Liver (tissue), 3 donors: ENCODE measurements around the gene EPC2.
"Not testable (repeated sequence)": the region's sequence is repeated elsewhere in the genome, so short reads cannot be mapped to it uniquely, and the experiment has no call there.

Experiments
- GABPA ChIP-seq, 2 donors: IDR thresholded peaks in 1 of 2; conservative IDR thresholded peaks in 1 of 2; 2 replicates each; pipeline ENCODE4 v1.6.1; 2016; ENCODE audit warnings: antibody characterized with exemption in 2 of 2, mild to moderate bottlenecking in 1 of 2, moderate library complexity in 1 of 2
- HNF4A ChIP-seq, 2 donors: conservative IDR thresholded peaks; 2 replicates each; pipeline ENCODE4 v1.6.1; 2016; ENCODE audit warnings: antibody characterized with exemption in 2 of 2, mild to moderate bottlenecking in 2 of 2
- JUND ChIP-seq, 2 donors: IDR thresholded peaks; 2 replicates each; pipeline ENCODE4 v1.6.1; 2016; ENCODE audit warnings: antibody characterized with exemption in 2 of 2
- SP1 ChIP-seq: IDR thresholded peaks from 2 replicates; pipeline ENCODE4 v1.6.1; 2018; ENCODE audit warnings: antibody characterized with exemption, mild to moderate bottlenecking
- TAF1 ChIP-seq: conservative IDR thresholded peaks from 2 replicates; pipeline ENCODE4 v1.6.1; 2016; ENCODE audit warnings: antibody characterized with exemption, mild to moderate bottlenecking
- YY1 ChIP-seq: IDR thresholded peaks from 2 replicates; pipeline ENCODE4 v1.6.1; 2016; ENCODE audit warnings: antibody characterized with exemption, mild to moderate bottlenecking
- TF ChIP-seq, protein P1 (sequence below): fragments of 150-350 bp; IDR thresholded peaks from 2 replicates; pipeline ENCODE4 v1.5.1; 2017; ENCODE audit warnings: improper control_type of control experiment, low read depth, low read length; ENCODE audit not compliant: missing input control
- TF ChIP-seq, protein P2 (sequence below): IDR thresholded peaks from 2 replicates; pipeline ENCODE4 v1.6.1; 2016; ENCODE audit warnings: antibody characterized with exemption
- TF ChIP-seq, protein P3 (sequence below): IDR thresholded peaks from 2 replicates; pipeline ENCODE4 v1.6.1; 2016; ENCODE audit warnings: antibody characterized with exemption, mild to moderate bottlenecking
- TF ChIP-seq, protein P4 (sequence below): IDR thresholded peaks from 2 replicates; pipeline ENCODE4 v1.6.1; 2016; ENCODE audit warnings: antibody characterized with exemption
- donor health status: healthy.
- donor health status: healthy.

DNA sequence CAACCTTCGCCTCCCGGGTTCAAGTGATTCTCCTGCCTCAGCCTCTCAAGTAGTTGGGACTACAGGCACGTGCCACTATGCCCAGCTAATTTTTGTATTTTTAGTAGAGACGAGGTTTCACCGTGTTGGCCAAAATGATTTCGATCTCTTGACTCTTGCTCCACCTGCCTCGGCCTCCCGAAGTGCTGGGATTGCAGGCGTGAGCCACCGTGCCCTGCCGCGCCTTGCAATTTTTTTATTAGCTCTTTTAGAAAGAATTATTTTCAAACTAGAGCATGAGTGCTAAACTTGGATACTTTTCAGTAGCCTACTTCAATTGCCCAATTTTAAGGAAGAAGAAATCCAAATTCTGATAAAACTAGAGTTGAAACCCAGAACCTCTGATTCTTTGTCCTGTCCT is 3.2 kb downstream of the EPC2 start:
- not testable (repeated sequence) for TF ChIP-seq YY1; HNF4A (conservative IDR thresholded peaks at IDR 0.05); GABPA (IDR thresholded peaks at IDR 0.05 in 1 of 2, conservative IDR thresholded peaks at IDR 0.05 in 1 of 2); SP1; JUND (IDR thresholded peaks at IDR 0.05); TAF1
- TF ChIP-seq, protein P1, sequence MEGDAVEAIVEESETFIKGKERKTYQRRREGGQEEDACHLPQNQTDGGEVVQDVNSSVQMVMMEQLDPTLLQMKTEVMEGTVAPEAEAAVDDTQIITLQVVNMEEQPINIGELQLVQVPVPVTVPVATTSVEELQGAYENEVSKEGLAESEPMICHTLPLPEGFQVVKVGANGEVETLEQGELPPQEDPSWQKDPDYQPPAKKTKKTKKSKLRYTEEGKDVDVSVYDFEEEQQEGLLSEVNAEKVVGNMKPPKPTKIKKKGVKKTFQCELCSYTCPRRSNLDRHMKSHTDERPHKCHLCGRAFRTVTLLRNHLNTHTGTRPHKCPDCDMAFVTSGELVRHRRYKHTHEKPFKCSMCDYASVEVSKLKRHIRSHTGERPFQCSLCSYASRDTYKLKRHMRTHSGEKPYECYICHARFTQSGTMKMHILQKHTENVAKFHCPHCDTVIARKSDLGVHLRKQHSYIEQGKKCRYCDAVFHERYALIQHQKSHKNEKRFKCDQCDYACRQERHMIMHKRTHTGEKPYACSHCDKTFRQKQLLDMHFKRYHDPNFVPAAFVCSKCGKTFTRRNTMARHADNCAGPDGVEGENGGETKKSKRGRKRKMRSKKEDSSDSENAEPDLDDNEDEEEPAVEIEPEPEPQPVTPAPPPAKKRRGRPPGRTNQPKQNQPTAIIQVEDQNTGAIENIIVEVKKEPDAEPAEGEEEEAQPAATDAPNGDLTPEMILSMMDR: not testable (repeated sequence)
- TF ChIP-seq, protein P2, sequence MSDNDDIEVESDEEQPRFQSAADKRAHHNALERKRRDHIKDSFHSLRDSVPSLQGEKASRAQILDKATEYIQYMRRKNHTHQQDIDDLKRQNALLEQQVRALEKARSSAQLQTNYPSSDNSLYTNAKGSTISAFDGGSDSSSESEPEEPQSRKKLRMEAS: not testable (repeated sequence)
- TF ChIP-seq, protein P3, sequence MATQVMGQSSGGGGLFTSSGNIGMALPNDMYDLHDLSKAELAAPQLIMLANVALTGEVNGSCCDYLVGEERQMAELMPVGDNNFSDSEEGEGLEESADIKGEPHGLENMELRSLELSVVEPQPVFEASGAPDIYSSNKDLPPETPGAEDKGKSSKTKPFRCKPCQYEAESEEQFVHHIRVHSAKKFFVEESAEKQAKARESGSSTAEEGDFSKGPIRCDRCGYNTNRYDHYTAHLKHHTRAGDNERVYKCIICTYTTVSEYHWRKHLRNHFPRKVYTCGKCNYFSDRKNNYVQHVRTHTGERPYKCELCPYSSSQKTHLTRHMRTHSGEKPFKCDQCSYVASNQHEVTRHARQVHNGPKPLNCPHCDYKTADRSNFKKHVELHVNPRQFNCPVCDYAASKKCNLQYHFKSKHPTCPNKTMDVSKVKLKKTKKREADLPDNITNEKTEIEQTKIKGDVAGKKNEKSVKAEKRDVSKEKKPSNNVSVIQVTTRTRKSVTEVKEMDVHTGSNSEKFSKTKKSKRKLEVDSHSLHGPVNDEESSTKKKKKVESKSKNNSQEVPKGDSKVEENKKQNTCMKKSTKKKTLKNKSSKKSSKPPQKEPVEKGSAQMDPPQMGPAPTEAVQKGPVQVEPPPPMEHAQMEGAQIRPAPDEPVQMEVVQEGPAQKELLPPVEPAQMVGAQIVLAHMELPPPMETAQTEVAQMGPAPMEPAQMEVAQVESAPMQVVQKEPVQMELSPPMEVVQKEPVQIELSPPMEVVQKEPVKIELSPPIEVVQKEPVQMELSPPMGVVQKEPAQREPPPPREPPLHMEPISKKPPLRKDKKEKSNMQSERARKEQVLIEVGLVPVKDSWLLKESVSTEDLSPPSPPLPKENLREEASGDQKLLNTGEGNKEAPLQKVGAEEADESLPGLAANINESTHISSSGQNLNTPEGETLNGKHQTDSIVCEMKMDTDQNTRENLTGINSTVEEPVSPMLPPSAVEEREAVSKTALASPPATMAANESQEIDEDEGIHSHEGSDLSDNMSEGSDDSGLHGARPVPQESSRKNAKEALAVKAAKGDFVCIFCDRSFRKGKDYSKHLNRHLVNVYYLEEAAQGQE: not testable (repeated sequence)
- TF ChIP-seq, protein P4, sequence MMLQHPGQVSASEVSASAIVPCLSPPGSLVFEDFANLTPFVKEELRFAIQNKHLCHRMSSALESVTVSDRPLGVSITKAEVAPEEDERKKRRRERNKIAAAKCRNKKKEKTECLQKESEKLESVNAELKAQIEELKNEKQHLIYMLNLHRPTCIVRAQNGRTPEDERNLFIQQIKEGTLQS: not testable (repeated sequence)
